T-helper 22 cell (primary cell): ENCODE data around the gene MRPL49.
"Not testable (repeated sequence)": the region's sequence is repeated elsewhere in the genome, so short reads cannot be mapped to it uniquely, and the experiment has no call there.

Source experiments
- DNase-seq: peaks from one replicate; pipeline ENCODE4 v3.0.0-alpha.2; 2020; ENCODE audit warnings: low read depth

MRPL49 gene

GRCh38 chr11:65117206-65118096, 4.7 kb upstream of the MRPL49 start, which contains the start of gene ZNHIT2:
Gene ZNHIT2 (minus strand): TSS chr11:65117701. CDS start chr11:65117653, 48 bp downstream.
- peak; percentile 99 for DNase-seq

- no peak for DNase-seq
These were observed 3.9 kb upstream of the MRPL49 start for GRCh38 chr11:65118097-65118837.

GRCh38 chr11:65118891-65119669, 3.0 kb upstream of the MRPL49 start:
- DNase-seq = not testable (repeated sequence)

- DNase-seq = no peak
These were observed 2.5 kb upstream of the MRPL49 start for GRCh38 chr11:65119670-65119995.

- no peak for DNase-seq
These were observed 1.3 kb upstream of the MRPL49 start for GRCh38 chr11:65120831-65121230.

GRCh38 chr11:65121447-65121864, 665 bp upstream of the MRPL49 start:
- no peak for DNase-seq

GRCh38 chr11:65124480-65125196, 2.5 kb downstream of the MRPL49 start:
- no peak for DNase-seq

- no peak for DNase-seq
These were observed 3.3 kb downstream of the MRPL49 start for GRCh38 chr11:65125197-65126056.

- no peak for DNase-seq
These were observed 4.6 kb downstream of the MRPL49 start for GRCh38 chr11:65126624-65127274.

GRCh38 chr11:65127473-65128181, 5.5 kb downstream of the MRPL49 start:
- DNase-seq = no peak

- DNase-seq = no peak
These were observed 6.3 kb downstream of the MRPL49 start for GRCh38 chr11:65128182-65129145.

GRCh38 chr11:65129649-65130441, 7.7 kb downstream of the MRPL49 start:
- DNase-seq = no peak

- no peak for DNase-seq
These were observed 8.7 kb downstream of the MRPL49 start for GRCh38 chr11:65130631-65131416.

GRCh38 chr11:65131417-65131776, 9.3 kb downstream of the MRPL49 start:
- no peak for DNase-seq

GRCh38 chr11:65131895-65132237, 9.7 kb downstream of the MRPL49 start:
- no peak for DNase-seq

GRCh38 chr11:65132238-65132987, 10.3 kb downstream of the MRPL49 start:
- DNase-seq = no peak
